ENCODE results near the gene RABEP1. TPM values are rescaled to one million over a fixed set of nuclear protein-coding genes. Genes with fewer than 3 reads are reported as not detected.

RABEP1 gene
- polyA plus RNA-seq, 1 of the 3 experiments (the other 2 are of a cell fraction), result 9.7 TPM

DNA sequence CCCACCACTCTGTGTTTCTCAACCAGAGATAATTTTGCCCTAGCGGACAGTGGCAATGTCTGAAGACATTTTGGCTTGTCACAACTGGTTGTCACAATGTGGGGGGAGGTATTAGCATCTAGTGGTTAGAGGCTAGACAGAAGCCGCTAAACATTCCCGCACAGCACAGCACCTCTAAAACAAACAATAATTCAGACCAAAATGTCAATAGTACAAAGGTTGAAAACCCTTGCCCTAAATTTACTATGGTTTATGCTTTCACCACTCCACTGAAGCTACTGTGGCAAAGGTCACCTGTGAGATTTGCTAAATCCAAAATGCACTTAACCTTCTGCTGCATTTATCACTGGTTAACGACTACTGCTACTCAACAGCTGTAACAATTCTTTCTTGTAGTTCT lies 123.3 kb downstream of the RABEP1 start:
- H2AFZ ChIP-seq (ENCODE audit: low read depth), result no peak overlapping the region
- ChIA-PET CTCF (no interaction called here), POLR2A (no interaction called here)
- no peak overlapping the region for H3K27ac ChIP-seq (ENCODE audit: low read depth in 2 of 2, low read length in 1 of 2)
- peaks cover 68 to 79% of the 10 kb centered on the region in 2 experiments for H3K36me3 ChIP-seq (replicated peaks in 1 of 2; ENCODE audit: control insufficient read depth in 1 of 2, insufficient read depth in 2 of 2, low read length in 1 of 2)
- WGBS (ENCODE audit: low lambda C conversion rate), result 93% methylated on average over 4 of the region's 4 CpGs
- peaks cover 3% of the 10 kb centered on the region for H3F3A ChIP-seq (replicated peaks; ENCODE audit: insufficient read depth)
- no peak for DNase-seq
- no peaks in the 10 kb centered on the region for H3K9me3 ChIP-seq
- H3K4me2 ChIP-seq, result no peak overlapping the region
- H3K27me3 ChIP-seq (ENCODE audit: insufficient read depth), result no peaks in the 10 kb centered on the region
- no peak overlapping the region for H3K9ac ChIP-seq
- no peak overlapping the region for H3K4me3 ChIP-seq (ENCODE audit: low read depth in 2 of 2, low read length in 1 of 2)
- TF ChIP-seq MXI1 (IDR thresholded peaks at IDR 0.05; ENCODE audit: low read depth, low read length), result no peak
- TF ChIP-seq RCOR1 (IDR thresholded peaks at IDR 0.05; ENCODE audit: low read length), result no peak
- TF ChIP-seq FOSL2 (IDR thresholded peaks at IDR 0.05; ENCODE audit: borderline replicate concordance, low read depth), result no peak
- no peak for TF ChIP-seq GATA2 (CRISPR knock-in tag; IDR thresholded peaks at IDR 0.05)
- TF ChIP-seq GABPA (IDR thresholded peaks at IDR 0.05; ENCODE audit: low read depth), result no peak
- H4K20me1 ChIP-seq (ENCODE audit: insufficient read depth), result no peaks in the 10 kb centered on the region; the same call in 1 of the 2 replicates
- no peaks in the 10 kb centered on the region for H3K4me1 ChIP-seq (ENCODE audit: control insufficient read depth in 1 of 2, insufficient read depth in 2 of 2, low read depth in 1 of 2, low read length in 1 of 2)
- H3K79me2 ChIP-seq (ENCODE audit: insufficient read depth), result peaks cover 16% of the 10 kb centered on the region; the same call in 1 of the 2 replicates
- H3K9me2 ChIP-seq, result no peaks in the 10 kb centered on the region

DNA sequence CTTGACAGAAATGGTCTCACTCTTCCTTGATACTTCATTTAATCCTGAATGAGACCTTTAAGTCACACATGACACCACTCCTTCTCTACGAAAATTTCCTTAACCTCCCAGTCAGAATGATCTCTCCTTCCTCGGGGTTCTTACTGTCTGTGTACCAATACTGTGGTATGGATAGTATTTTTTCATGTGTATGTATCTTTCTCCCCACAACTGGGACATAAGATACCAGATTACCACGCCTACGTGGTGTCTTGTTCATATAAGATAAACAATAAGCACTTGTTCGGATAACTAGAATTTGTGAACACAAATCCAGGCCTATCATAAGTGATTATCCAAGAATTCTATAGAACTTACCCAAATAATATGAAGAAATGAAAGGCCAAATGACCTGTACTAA lies 126.1 kb downstream of the RABEP1 start:
- TF ChIP-seq POLR2AphosphoS5 (IDR thresholded peaks at IDR 0.05; ENCODE audit: low read depth, low read length) (no peak), NRF1 (IDR thresholded peaks at IDR 0.05; ENCODE audit: low read depth, low read length) (no peak), NFIC (IDR thresholded peaks at IDR 0.05; ENCODE audit: borderline replicate concordance) (no peak)
- TF ChIP-seq, protein P1, sequence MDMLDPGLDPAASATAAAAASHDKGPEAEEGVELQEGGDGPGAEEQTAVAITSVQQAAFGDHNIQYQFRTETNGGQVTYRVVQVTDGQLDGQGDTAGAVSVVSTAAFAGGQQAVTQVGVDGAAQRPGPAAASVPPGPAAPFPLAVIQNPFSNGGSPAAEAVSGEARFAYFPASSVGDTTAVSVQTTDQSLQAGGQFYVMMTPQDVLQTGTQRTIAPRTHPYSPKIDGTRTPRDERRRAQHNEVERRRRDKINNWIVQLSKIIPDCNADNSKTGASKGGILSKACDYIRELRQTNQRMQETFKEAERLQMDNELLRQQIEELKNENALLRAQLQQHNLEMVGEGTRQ (IDR thresholded peaks at IDR 0.05; ENCODE audit: borderline replicate concordance, low read depth, low read length), result no peak
- TF ChIP-seq, protein P2, sequence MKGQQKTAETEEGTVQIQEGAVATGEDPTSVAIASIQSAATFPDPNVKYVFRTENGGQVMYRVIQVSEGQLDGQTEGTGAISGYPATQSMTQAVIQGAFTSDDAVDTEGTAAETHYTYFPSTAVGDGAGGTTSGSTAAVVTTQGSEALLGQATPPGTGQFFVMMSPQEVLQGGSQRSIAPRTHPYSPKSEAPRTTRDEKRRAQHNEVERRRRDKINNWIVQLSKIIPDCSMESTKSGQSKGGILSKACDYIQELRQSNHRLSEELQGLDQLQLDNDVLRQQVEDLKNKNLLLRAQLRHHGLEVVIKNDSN (IDR thresholded peaks at IDR 0.05; ENCODE audit: borderline replicate concordance, low read depth), result no peak
- WGBS (ENCODE audit: low lambda C conversion rate), result 88% methylated on average over 5 of the region's 5 CpGs
- DNase-seq, result no peak
- Histone ChIP-seq H3K9me2 (no peaks in the 10 kb centered on the region), H3K36me3 (replicated peaks in 1 of 2; ENCODE audit: control insufficient read depth in 1 of 2, insufficient read depth in 2 of 2, low read length in 1 of 2) (peaks cover 74 to 78% of the 10 kb centered on the region in 2 experiments), H3K4me2 (no peak overlapping the region), H4K20me1 (ENCODE audit: insufficient read depth) (peaks cover 5% of the 10 kb centered on the region; the same call in 1 of the 2 replicates), H3K9me3 (no peaks in the 10 kb centered on the region), H3K79me2 (ENCODE audit: insufficient read depth) (peaks cover 28% of the 10 kb centered on the region), H3F3A (replicated peaks; ENCODE audit: insufficient read depth) (peaks cover 3% of the 10 kb centered on the region), H3K27ac (ENCODE audit: low read depth in 2 of 2, low read length in 1 of 2) (no peak overlapping the region), H2AFZ (ENCODE audit: low read depth) (no peak overlapping the region), H3K4me3 (ENCODE audit: low read depth in 2 of 2, low read length in 1 of 2) (no peak overlapping the region), H3K4me1 (ENCODE audit: control insufficient read depth in 1 of 2, insufficient read depth in 2 of 2, low read depth in 1 of 2, low read length in 1 of 2) (no peaks in the 10 kb centered on the region), H3K27me3 (ENCODE audit: insufficient read depth) (no peaks in the 10 kb centered on the region), H3K9ac (no peak overlapping the region)
- CTCF ChIA-PET, result interaction anchor here (1.0 kb wide), 1 partner anchor 31 kb away, joined by 4 read pairs; the partner anchor contains the start of gene C1QBP
- POLR2A ChIA-PET, result interaction anchor here (0.6 kb wide), 2 partner anchors 18 to 370 kb away, joined by 3 read pairs; no protein-coding TSS in a partner anchor
